RWPE2 (cell line): ENCODE measurements around the gene PXK.

Experiments
- ATAC-seq: fragments of 200-7000 bp; cut with Tn5 transposase; 3 replicates; pipeline ENCODE4 v1.9.1; 2021; ENCODE audit warnings: low read depth
- DNase-seq: peaks from one replicate; pipeline ENCODE4 v3.0.0-alpha.2; 2020; ENCODE audit warnings: low spot score
- H3K27ac ChIP-seq: fragments of 450-650 bp; 2 replicates; pipeline ENCODE4 v1.5.1; 2017; ENCODE audit warnings: mild to moderate bottlenecking; ENCODE audit not compliant: poor library complexity, severe bottlenecking
- H3K27me3 ChIP-seq: fragments of 250-450 bp; sonication (Bioruptor Pico); 2 replicates; pipeline ENCODE4 v1.5.1; 2021; ENCODE audit warnings: mild to moderate bottlenecking, moderate library complexity; ENCODE audit not compliant: insufficient read depth, poor library complexity, severe bottlenecking
- H3K36me3 ChIP-seq: fragments of 250-450 bp; sonication (Bioruptor Pico); 2 replicates; pipeline ENCODE4 v1.5.1; 2020; ENCODE audit warnings: low read depth, mild to moderate bottlenecking, moderate library complexity
- H3K4me1 ChIP-seq: fragments of 250-450 bp; sonication (Bioruptor Pico); 2 replicates; pipeline ENCODE4 v1.5.1; 2021; ENCODE audit warnings: mild to moderate bottlenecking, moderate library complexity; ENCODE audit not compliant: insufficient read depth, poor library complexity, severe bottlenecking
- H3K4me3 ChIP-seq: fragments of 250-450 bp; sonication (Bioruptor Pico); 2 replicates; pipeline ENCODE4 v1.5.1; 2021; ENCODE audit warnings: mild to moderate bottlenecking, moderate library complexity; ENCODE audit not compliant: severe bottlenecking
- H3K9me3 ChIP-seq: fragments of 250-450 bp; sonication (Bioruptor Pico); 2 replicates; pipeline ENCODE4 v1.5.1; 2021; ENCODE audit warnings: mild to moderate bottlenecking, moderate library complexity; ENCODE audit not compliant: severe bottlenecking
- TF ChIP-seq, protein P1 (sequence below): fragments of 450-650 bp; IDR thresholded peaks from one replicate; pipeline ENCODE4 v1.5.1; 2017; ENCODE audit warnings: mild to moderate bottlenecking, moderate library complexity; ENCODE audit not compliant: poor library complexity, severe bottlenecking

Gene PXK

GRCh38 chr3:58369038-58369437 is 36.3 kb downstream of the PXK start:
- no peak for DNase-seq
- Histone ChIP-seq H3K9me3 (no peaks in the 10 kb centered on the region), H3K36me3 (no peaks in the 10 kb centered on the region), H3K27me3 (no peaks in the 10 kb centered on the region), H3K27ac (no peak overlapping the region), H3K4me1 (no peaks in the 10 kb centered on the region), H3K4me3 (no peak overlapping the region)
- TF ChIP-seq, protein P1, sequence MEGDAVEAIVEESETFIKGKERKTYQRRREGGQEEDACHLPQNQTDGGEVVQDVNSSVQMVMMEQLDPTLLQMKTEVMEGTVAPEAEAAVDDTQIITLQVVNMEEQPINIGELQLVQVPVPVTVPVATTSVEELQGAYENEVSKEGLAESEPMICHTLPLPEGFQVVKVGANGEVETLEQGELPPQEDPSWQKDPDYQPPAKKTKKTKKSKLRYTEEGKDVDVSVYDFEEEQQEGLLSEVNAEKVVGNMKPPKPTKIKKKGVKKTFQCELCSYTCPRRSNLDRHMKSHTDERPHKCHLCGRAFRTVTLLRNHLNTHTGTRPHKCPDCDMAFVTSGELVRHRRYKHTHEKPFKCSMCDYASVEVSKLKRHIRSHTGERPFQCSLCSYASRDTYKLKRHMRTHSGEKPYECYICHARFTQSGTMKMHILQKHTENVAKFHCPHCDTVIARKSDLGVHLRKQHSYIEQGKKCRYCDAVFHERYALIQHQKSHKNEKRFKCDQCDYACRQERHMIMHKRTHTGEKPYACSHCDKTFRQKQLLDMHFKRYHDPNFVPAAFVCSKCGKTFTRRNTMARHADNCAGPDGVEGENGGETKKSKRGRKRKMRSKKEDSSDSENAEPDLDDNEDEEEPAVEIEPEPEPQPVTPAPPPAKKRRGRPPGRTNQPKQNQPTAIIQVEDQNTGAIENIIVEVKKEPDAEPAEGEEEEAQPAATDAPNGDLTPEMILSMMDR: no peak
- ATAC-seq: no peak

- no peaks in the 10 kb centered on the region for H3K36me3 ChIP-seq
- no peak for DNase-seq
- H3K9me3 ChIP-seq: no peaks in the 10 kb centered on the region
- TF ChIP-seq, protein P1: no peak
- H3K4me3 ChIP-seq: no peak overlapping the region
- no peak overlapping the region for H3K27ac ChIP-seq
- ATAC-seq: no peak
- no peaks in the 10 kb centered on the region for H3K27me3 ChIP-seq
- no peaks in the 10 kb centered on the region for H3K4me1 ChIP-seq
These were observed 37.2 kb downstream of the PXK start for GRCh38 chr3:58369876-58370275.

GRCh38 chr3:58370407-58370806 is 37.7 kb downstream of the PXK start:
- H3K27me3 ChIP-seq: no peaks in the 10 kb centered on the region
- H3K4me3 ChIP-seq: no peak overlapping the region
- no peak for ATAC-seq
- H3K36me3 ChIP-seq: no peaks in the 10 kb centered on the region
- H3K4me1 ChIP-seq: no peaks in the 10 kb centered on the region
- no peak for DNase-seq
- no peaks in the 10 kb centered on the region for H3K9me3 ChIP-seq
- no peak overlapping the region for H3K27ac ChIP-seq
- TF ChIP-seq, protein P1: no peak

DNA sequence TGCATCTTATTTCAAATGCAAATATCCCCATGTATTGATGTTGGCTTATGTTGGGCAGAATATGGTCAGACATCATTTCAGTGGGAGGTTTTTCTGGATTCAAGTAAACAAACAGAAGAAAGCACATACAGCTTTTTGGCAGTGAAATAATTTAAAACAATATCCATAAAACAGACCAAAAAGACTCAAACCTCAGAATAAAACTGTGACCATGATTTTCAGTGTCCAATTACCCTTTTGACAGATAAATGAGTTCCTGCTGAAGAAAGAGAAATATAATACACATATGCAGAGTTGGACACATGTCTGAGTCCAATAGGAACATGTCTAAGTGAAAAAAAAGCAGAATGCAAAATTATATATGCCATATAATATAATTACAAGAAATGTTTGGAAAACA is 39.1 kb downstream of the PXK start:
- DNase-seq (no peak), ATAC-seq (no peak)
- TF ChIP-seq, protein P1: no peak
- H3K27me3 ChIP-seq: no peaks in the 10 kb centered on the region
- H3K9me3 ChIP-seq: no peaks in the 10 kb centered on the region
- no peaks in the 10 kb centered on the region for H3K36me3 ChIP-seq
- H3K4me1 ChIP-seq: no peaks in the 10 kb centered on the region
- H3K4me3 ChIP-seq: no peak overlapping the region
- H3K27ac ChIP-seq: no peak overlapping the region

GRCh38 chr3:58375254-58375653 is 42.6 kb downstream of the PXK start:
- no peaks in the 10 kb centered on the region for H3K4me1 ChIP-seq
- no peaks in the 10 kb centered on the region for H3K27me3 ChIP-seq
- ATAC-seq: no peak
- TF ChIP-seq, protein P1: no peak
- no peaks in the 10 kb centered on the region for H3K36me3 ChIP-seq
- H3K9me3 ChIP-seq: no peaks in the 10 kb centered on the region
- no peak for DNase-seq
- no peak overlapping the region for H3K27ac ChIP-seq
- H3K4me3 ChIP-seq: no peak overlapping the region
